HL-60 (cell line): Measurements from ENCODE around the gene SERPINF2.

ENCODE experiments used
- GABPA ChIP-seq: IDR thresholded peaks from 2 replicates; pipeline ENCODE4 v1.6.1; 2012; ENCODE audit warnings: low read depth
- POLR2AphosphoS5 ChIP-seq: IDR thresholded peaks from 2 replicates; pipeline ENCODE4 v1.6.1; 2012; ENCODE audit warnings: low read depth
- SPI1 ChIP-seq: IDR thresholded peaks from 2 replicates; pipeline ENCODE4 v1.6.1; 2012; ENCODE audit warnings: low read depth, mild to moderate bottlenecking, borderline replicate concordance
- TF ChIP-seq, protein P1 (sequence below): IDR thresholded peaks from one replicate; pipeline ENCODE4 v1.5.1; 2011; ENCODE audit warnings: low read length, control low read depth, inconsistent platforms; ENCODE audit not compliant: insufficient read depth
- TF ChIP-seq, protein P2 (sequence below): IDR thresholded peaks from 2 replicates; pipeline ENCODE4 v1.6.1; 2012; ENCODE audit warnings: low read depth; ENCODE audit not compliant: insufficient replicate concordance

DNA sequence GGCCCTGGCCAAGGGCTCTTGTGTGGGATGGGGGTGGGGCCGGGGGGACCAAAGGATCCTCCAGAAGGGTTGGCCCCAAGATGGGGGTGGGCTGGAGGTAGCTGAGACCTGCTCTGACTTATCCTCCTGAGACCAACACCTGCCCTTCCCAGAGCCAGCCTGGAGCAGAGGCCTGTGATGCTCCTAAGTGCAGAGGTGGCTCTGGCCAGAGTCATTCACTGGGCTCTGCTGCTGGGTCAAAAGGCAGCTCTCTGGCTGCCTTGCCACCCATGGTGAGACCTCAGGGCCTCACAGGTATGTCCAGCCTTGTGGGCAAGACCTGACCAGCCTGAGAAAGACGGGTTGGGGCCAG is 393 bp downstream of the SERPINF2 start:
- TF ChIP-seq, protein P1, sequence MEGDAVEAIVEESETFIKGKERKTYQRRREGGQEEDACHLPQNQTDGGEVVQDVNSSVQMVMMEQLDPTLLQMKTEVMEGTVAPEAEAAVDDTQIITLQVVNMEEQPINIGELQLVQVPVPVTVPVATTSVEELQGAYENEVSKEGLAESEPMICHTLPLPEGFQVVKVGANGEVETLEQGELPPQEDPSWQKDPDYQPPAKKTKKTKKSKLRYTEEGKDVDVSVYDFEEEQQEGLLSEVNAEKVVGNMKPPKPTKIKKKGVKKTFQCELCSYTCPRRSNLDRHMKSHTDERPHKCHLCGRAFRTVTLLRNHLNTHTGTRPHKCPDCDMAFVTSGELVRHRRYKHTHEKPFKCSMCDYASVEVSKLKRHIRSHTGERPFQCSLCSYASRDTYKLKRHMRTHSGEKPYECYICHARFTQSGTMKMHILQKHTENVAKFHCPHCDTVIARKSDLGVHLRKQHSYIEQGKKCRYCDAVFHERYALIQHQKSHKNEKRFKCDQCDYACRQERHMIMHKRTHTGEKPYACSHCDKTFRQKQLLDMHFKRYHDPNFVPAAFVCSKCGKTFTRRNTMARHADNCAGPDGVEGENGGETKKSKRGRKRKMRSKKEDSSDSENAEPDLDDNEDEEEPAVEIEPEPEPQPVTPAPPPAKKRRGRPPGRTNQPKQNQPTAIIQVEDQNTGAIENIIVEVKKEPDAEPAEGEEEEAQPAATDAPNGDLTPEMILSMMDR, result no peak
- no peak for TF ChIP-seq SPI1
- TF ChIP-seq, protein P2, sequence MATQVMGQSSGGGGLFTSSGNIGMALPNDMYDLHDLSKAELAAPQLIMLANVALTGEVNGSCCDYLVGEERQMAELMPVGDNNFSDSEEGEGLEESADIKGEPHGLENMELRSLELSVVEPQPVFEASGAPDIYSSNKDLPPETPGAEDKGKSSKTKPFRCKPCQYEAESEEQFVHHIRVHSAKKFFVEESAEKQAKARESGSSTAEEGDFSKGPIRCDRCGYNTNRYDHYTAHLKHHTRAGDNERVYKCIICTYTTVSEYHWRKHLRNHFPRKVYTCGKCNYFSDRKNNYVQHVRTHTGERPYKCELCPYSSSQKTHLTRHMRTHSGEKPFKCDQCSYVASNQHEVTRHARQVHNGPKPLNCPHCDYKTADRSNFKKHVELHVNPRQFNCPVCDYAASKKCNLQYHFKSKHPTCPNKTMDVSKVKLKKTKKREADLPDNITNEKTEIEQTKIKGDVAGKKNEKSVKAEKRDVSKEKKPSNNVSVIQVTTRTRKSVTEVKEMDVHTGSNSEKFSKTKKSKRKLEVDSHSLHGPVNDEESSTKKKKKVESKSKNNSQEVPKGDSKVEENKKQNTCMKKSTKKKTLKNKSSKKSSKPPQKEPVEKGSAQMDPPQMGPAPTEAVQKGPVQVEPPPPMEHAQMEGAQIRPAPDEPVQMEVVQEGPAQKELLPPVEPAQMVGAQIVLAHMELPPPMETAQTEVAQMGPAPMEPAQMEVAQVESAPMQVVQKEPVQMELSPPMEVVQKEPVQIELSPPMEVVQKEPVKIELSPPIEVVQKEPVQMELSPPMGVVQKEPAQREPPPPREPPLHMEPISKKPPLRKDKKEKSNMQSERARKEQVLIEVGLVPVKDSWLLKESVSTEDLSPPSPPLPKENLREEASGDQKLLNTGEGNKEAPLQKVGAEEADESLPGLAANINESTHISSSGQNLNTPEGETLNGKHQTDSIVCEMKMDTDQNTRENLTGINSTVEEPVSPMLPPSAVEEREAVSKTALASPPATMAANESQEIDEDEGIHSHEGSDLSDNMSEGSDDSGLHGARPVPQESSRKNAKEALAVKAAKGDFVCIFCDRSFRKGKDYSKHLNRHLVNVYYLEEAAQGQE, result no peak
- TF ChIP-seq POLR2AphosphoS5, result no peak
- TF ChIP-seq GABPA, result no peak
